ENCODE measurements around the gene ZNF543. TPM values are rescaled to one million over a fixed set of nuclear protein-coding genes. Genes with fewer than 3 reads are reported as not detected.

ZNF543 gene
- total RNA-seq, 2 experiments from 2014 or later, result 4.0 to 4.3 TPM

GRCh38 chr19:57321116-57321515, 844 bp downstream of the ZNF543 start:
- Histone ChIP-seq H3K27ac (ENCODE audit: low read depth in 1 of 2, low read length in 2 of 2) (no peak overlapping the region), H3K4me1 (ENCODE audit: insufficient read depth, low read length) (peaks cover 23% of the 10 kb centered on the region), H3K9me3 (ENCODE audit: control insufficient read depth in 1 of 2, insufficient read depth in 1 of 2, low read length in 2 of 2) (peaks cover 40 to 43% of the 10 kb centered on the region in 2 experiments), H3K4me3 (ENCODE audit: low read length) (peak overlapping the region; percentile 83), H3K36me3 (ENCODE audit: insufficient read depth, low read length) (peaks cover 28% of the 10 kb centered on the region), H3K27me3 (ENCODE audit: control insufficient read depth in 1 of 2, insufficient read depth in 2 of 2, low read length in 2 of 2) (peaks cover 12 to 14% of the 10 kb centered on the region in 2 experiments)
- no peak for ATAC-seq (ENCODE audit: poor library complexity)
- TF ChIP-seq CTCF (IDR thresholded peaks at IDR 0.05), result no peak
- H3K4me1 Mint-ChIP-seq (ENCODE audit: low read depth), result peaks cover 33% of the 10 kb centered on the region
- peaks cover 22% of the 10 kb centered on the region for H3K27me3 Mint-ChIP-seq
- POLR2A ChIA-PET, result interaction anchor here (1.8 kb wide), 1 partner anchor 29 kb away, joined by 6 read pairs; the partner anchor contains the start of gene ZNF304
- CTCF ChIA-PET, result no interaction called here
- intact Hi-C loops (cut with DNase I, micrococcal nuclease), result loop anchor here (2.0 to 5.0 kb wide), 3 partner anchors 39 to 41 kb away; partner anchors contain the start of genes ZNF460 (in 2 of the 2), TRAPPC2B (in 1 of the 2) and ZNF547 (in 1 of the 2)
- H3K36me3 Mint-ChIP-seq (ENCODE audit: low read depth), result peaks cover 65% of the 10 kb centered on the region
- H3K9me3 Mint-ChIP-seq, result peaks cover 16% of the 10 kb centered on the region
- H3K27ac Mint-ChIP-seq, result peak overlapping the region; percentile 96
- H3K4me3 Mint-ChIP-seq, result peak overlapping the region; percentile 95
- no peak for DNase-seq

GRCh38 chr19:57321751-57322150, 1.5 kb downstream of the ZNF543 start:
- Histone ChIP-seq H3K27me3 (ENCODE audit: control insufficient read depth in 1 of 2, insufficient read depth in 2 of 2, low read length in 2 of 2) (peaks cover 12 to 14% of the 10 kb centered on the region in 2 experiments), H3K4me3 (ENCODE audit: low read length) (no peak overlapping the region), H3K27ac (ENCODE audit: low read depth in 1 of 2, low read length in 2 of 2) (no peak overlapping the region), H3K9me3 (ENCODE audit: control insufficient read depth in 1 of 2, insufficient read depth in 1 of 2, low read length in 2 of 2) (peaks cover 46 to 49% of the 10 kb centered on the region in 2 experiments), H3K4me1 (ENCODE audit: insufficient read depth, low read length) (peaks cover 23% of the 10 kb centered on the region), H3K36me3 (ENCODE audit: insufficient read depth, low read length) (peaks cover 34% of the 10 kb centered on the region)
- H3K4me3 Mint-ChIP-seq, result peak overlapping the region; percentile 95
- no peak for TF ChIP-seq CTCF (IDR thresholded peaks at IDR 0.05)
- peaks cover 33% of the 10 kb centered on the region for H3K4me1 Mint-ChIP-seq (ENCODE audit: low read depth)
- intact Hi-C loops (cut with DNase I, micrococcal nuclease), result loop anchor here (2.0 to 5.0 kb wide), 3 partner anchors 39 to 41 kb away; partner anchors contain the start of genes ZNF460 (in 2 of the 2), TRAPPC2B (in 1 of the 2) and ZNF547 (in 1 of the 2)
- peak overlapping the region; percentile 96 for H3K27ac Mint-ChIP-seq
- peaks cover 71% of the 10 kb centered on the region for H3K36me3 Mint-ChIP-seq (ENCODE audit: low read depth)
- ChIA-PET POLR2A (no interaction called here), CTCF (no interaction called here)
- peaks cover 15% of the 10 kb centered on the region for H3K27me3 Mint-ChIP-seq
- ATAC-seq (ENCODE audit: poor library complexity) (no peak), DNase-seq (no peak)
- H3K9me3 Mint-ChIP-seq, result peaks cover 13% of the 10 kb centered on the region

- CTCF ChIA-PET, result no interaction called here
Observed at GRCh38 chr19:57324992-57325391, 4.7 kb downstream of the ZNF543 start.

More at GRCh38 chr19:57324992-57325391, 4.7 kb downstream of the ZNF543 start:
- peaks cover 20% of the 10 kb centered on the region for H3K4me1 ChIP-seq (ENCODE audit: insufficient read depth, low read length)
- no peak for TF ChIP-seq CTCF (IDR thresholded peaks at IDR 0.05)
- ATAC-seq (ENCODE audit: poor library complexity), result no peak
- DNase-seq, result no peak
- H3K9me3 ChIP-seq (ENCODE audit: control insufficient read depth in 1 of 2, insufficient read depth in 1 of 2, low read length in 2 of 2), result peaks cover 69 to 70% of the 10 kb centered on the region in 2 experiments
- peaks cover 56% of the 10 kb centered on the region for H3K36me3 ChIP-seq (ENCODE audit: insufficient read depth, low read length)
- H3K9me3 Mint-ChIP-seq, result peaks cover 17% of the 10 kb centered on the region
- H3K27ac ChIP-seq (ENCODE audit: low read depth in 1 of 2, low read length in 2 of 2), result no peak overlapping the region
- POLR2A ChIA-PET, result no interaction called here
- H3K27me3 ChIP-seq (ENCODE audit: control insufficient read depth in 1 of 2, insufficient read depth in 2 of 2, low read length in 2 of 2), result no peaks in the 10 kb centered on the region
- H3K4me1 Mint-ChIP-seq (ENCODE audit: low read depth), result peaks cover 26% of the 10 kb centered on the region
- H3K27me3 Mint-ChIP-seq, result no peaks in the 10 kb centered on the region
- no peak overlapping the region for H3K4me3 Mint-ChIP-seq
- peaks cover 99% of the 10 kb centered on the region for H3K36me3 Mint-ChIP-seq (ENCODE audit: low read depth)
- H3K4me3 ChIP-seq (ENCODE audit: low read length), result no peak overlapping the region
- intact Hi-C loops (cut with DNase I, micrococcal nuclease), result loop anchor here in 1 of 2 experiments (5.0 kb wide), 2 partner anchors 37 to 43 kb away; partner anchors contain the start of genes TRAPPC2B, ZNF460 and ZNF547
- H3K27ac Mint-ChIP-seq, result no peak overlapping the region
